ENCODE results near the gene ATP13A4.

ATP13A4 gene

GRCh38 chr3:193510154-193510553, 44.5 kb downstream of the ATP13A4 start:
- Histone ChIP-seq H3K9me3 (no peaks in the 10 kb centered on the region), H3K27me3 (peaks cover 36% of the 10 kb centered on the region), H3K4me3 (ENCODE audit: low read depth, low read length) (no peak overlapping the region), H3K4me1 (no peaks in the 10 kb centered on the region), H3K36me3 (no peaks in the 10 kb centered on the region)
- no peak for TF ChIP-seq CTCF (IDR thresholded peaks at IDR 0.05; ENCODE audit: low read depth, low read length)
- no peak for DNase-seq

DNA sequence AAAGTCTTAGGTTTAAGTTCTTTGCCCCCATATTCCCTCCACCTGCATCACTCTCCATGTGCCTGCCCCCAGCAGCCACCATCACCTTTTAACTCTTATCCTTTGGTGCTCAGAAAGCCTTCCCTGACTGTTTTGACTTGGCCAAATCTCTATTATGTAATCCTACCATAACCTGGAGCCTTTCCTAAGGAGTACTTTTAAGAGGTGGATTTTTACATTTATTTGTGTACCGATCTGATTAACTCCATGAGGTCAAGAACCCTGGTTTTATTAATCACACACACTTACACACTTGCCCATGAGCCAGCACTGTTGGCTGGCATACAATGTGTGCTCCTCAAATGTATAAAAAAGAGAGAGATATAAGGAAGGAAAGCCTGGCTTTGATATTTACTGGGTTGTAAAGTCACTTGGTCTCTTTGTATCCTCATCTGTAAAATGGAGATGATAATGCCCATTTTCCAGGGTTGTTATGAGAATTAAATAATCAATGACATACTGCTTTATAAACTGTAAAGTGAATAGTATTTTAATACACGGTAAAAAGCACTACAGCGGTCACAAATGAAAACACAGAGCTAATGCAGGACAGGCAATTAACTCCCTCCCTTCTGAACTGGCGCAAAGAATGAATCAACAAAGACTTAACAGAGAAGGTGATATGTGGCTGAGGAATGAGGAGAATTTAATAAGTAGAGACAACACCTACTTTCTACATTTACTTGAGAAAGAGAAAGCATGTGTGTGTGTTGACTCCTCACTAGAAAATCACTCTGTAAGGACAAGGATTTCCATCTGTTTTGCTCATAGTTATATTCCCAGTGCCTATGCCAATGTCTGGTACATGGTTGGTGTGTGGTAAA, 45.4 kb downstream of the ATP13A4 start:
- H3K9me3 ChIP-seq = no peaks in the 10 kb centered on the region
- no peak overlapping the region for H3K4me3 ChIP-seq (ENCODE audit: low read depth, low read length)
- no peaks in the 10 kb centered on the region for H3K4me1 ChIP-seq
- no peaks in the 10 kb centered on the region for H3K36me3 ChIP-seq
- H3K27me3 ChIP-seq = peaks cover 36% of the 10 kb centered on the region
- TF ChIP-seq CTCF (IDR thresholded peaks at IDR 0.05; ENCODE audit: low read depth, low read length) = no peak
- DNase-seq = no peak

DNA sequence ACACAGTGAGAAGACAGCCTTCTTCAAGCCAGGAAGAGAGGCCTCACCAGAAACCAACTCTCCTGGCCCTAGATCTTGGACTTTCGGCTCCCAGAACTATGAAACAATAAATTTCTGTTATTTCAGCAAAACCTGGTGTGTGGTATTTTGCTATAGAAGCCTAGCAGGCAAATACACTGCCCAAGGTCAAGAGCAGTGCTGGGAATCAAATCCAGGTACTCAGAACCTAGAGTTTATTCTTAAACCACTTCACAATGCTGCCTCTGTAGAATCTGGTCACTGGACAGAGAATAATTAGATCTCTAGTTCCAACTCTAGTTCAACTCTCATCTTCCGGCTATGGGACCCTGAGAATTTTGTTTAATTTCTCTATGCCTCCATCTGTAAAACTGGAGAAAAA, 46.6 kb downstream of the ATP13A4 start:
- DNase-seq = no peak
- no peaks in the 10 kb centered on the region for H3K4me1 ChIP-seq
- no peaks in the 10 kb centered on the region for H3K9me3 ChIP-seq
- TF ChIP-seq CTCF (IDR thresholded peaks at IDR 0.05; ENCODE audit: low read depth, low read length) = no peak
- no peak overlapping the region for H3K4me3 ChIP-seq (ENCODE audit: low read depth, low read length)
- H3K36me3 ChIP-seq = no peaks in the 10 kb centered on the region
- H3K27me3 ChIP-seq = peaks cover 29% of the 10 kb centered on the region

- Histone ChIP-seq H3K4me1 (no peaks in the 10 kb centered on the region), H3K9me3 (no peaks in the 10 kb centered on the region), H3K36me3 (no peaks in the 10 kb centered on the region), H3K4me3 (ENCODE audit: low read depth, low read length) (no peak overlapping the region), H3K27me3 (peaks cover 29% of the 10 kb centered on the region)
- no peak for DNase-seq
- no peak for TF ChIP-seq CTCF (IDR thresholded peaks at IDR 0.05; ENCODE audit: low read depth, low read length)
Observed at GRCh38 chr3:193507566-193507965, 47.1 kb downstream of the ATP13A4 start.

DNA sequence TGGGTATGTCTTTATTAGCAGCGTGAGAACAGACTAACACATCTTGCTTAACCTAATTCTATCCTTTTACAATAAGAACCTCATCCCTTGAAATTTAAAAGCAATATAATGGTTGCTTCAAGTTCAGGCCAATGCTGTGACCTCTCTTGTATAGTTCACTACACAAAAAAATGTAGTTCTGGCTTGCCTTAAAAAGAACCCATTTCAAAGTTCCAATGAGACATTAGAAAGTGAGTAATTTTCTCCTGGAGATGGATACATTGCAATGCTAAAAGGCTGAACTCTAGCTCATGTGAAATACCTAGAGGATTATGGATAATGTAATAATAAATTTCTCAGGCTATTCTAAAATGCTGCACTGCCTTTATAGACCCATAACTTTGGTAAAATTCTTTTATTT, 47.8 kb downstream of the ATP13A4 start:
- no peaks in the 10 kb centered on the region for H3K4me1 ChIP-seq
- TF ChIP-seq CTCF (IDR thresholded peaks at IDR 0.05; ENCODE audit: low read depth, low read length) = no peak
- peaks cover 29% of the 10 kb centered on the region for H3K27me3 ChIP-seq
- DNase-seq = no peak
- H3K9me3 ChIP-seq = no peaks in the 10 kb centered on the region
- no peak overlapping the region for H3K4me3 ChIP-seq (ENCODE audit: low read depth, low read length)
- no peaks in the 10 kb centered on the region for H3K36me3 ChIP-seq

DNA sequence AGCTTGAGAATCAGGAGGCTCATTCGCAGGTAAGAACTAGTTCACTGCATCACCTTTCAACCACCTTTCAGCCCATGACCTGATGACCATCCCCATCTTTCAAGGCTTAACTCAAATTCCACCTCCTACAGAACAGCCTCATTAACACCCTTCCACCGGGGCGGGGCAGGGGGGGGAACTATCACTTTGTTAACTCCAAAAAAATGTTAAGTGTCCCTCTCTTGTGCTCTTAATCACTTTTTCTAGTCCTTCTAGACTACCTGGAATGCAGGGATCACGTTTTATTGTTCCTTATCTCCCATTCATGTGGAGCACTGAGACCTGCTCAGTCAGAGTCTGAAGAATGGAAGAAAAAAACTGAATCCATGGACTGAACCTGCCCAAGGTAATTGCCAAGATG, 51.8 kb downstream of the ATP13A4 start:
- H3K27me3 ChIP-seq = peaks cover 23% of the 10 kb centered on the region
- TF ChIP-seq CTCF (IDR thresholded peaks at IDR 0.05; ENCODE audit: low read depth, low read length) = no peak
- H3K4me3 ChIP-seq (ENCODE audit: low read depth, low read length) = no peak overlapping the region
- H3K4me1 ChIP-seq = no peaks in the 10 kb centered on the region
- DNase-seq = no peak
- H3K9me3 ChIP-seq = no peaks in the 10 kb centered on the region
- no peaks in the 10 kb centered on the region for H3K36me3 ChIP-seq

All from BE2C (cell line).